Measurements from ENCODE around the gene NPPC.
A peak's percentile ranks its signal among the peaks of the same experiment; 100 is the strongest.

Gene NPPC

DNA sequence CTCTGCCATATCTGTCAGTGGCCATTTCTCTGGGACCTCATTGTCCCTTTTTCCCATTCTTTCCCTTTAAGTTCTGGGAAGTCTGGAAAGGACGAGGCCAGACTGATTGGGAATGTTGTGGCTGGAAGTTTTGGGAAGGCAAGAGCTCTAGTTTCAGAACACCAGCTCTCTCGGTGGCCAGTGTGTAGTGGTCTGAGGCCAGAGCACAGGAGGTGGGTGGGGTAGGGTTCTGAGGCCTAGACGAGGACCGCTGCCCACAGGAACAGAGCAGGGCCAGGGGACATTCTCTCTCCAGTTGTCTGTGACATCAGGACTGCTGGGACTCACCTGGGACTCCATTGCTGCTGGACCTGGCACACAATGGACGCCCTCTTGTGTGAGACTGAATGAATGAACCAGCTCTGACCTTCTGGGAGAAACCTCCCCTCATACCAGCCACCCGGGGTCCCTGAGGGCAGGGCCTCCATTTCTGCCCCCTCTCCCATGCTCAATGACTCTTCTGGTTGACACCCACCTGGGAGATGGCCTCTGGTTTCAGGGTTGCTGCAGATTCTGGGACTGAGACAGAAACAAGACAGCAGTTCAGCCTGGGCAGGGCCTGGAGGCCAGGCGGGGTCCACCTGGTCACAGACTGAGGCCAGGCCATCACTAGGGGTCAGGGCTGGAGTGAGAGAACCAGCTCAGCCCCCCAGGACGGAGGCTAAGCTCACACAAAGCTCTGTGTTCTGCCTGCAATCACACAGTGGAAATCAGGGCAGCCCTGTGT is 8.4 kb upstream of the NPPC start:
- H3K9me2 ChIP-seq (replicated peaks; ENCODE audit: control insufficient read depth, low read length): no peaks in the 10 kb centered on the region
- no peak overlapping the region for H3K27ac ChIP-seq (ENCODE audit: low read depth, low read length)
- H4K20me1 ChIP-seq (ENCODE audit: control insufficient read depth, insufficient read depth, low read depth, low read length): no peaks in the 10 kb centered on the region
- H3K27me3 ChIP-seq (ENCODE audit: control insufficient read depth, low read length): peaks cover 13% of the 10 kb centered on the region; the same call in 1 of the 2 replicates
- no peak for TF ChIP-seq EZH2phosphoT487 (IDR thresholded peaks at IDR 0.05; ENCODE audit: borderline replicate concordance, low read length)
- TF ChIP-seq, protein P1, sequence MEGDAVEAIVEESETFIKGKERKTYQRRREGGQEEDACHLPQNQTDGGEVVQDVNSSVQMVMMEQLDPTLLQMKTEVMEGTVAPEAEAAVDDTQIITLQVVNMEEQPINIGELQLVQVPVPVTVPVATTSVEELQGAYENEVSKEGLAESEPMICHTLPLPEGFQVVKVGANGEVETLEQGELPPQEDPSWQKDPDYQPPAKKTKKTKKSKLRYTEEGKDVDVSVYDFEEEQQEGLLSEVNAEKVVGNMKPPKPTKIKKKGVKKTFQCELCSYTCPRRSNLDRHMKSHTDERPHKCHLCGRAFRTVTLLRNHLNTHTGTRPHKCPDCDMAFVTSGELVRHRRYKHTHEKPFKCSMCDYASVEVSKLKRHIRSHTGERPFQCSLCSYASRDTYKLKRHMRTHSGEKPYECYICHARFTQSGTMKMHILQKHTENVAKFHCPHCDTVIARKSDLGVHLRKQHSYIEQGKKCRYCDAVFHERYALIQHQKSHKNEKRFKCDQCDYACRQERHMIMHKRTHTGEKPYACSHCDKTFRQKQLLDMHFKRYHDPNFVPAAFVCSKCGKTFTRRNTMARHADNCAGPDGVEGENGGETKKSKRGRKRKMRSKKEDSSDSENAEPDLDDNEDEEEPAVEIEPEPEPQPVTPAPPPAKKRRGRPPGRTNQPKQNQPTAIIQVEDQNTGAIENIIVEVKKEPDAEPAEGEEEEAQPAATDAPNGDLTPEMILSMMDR (IDR thresholded peaks at IDR 0.05; ENCODE audit: low read depth, low read length, poor library complexity, severe bottlenecking): no peak
- H3K4me2 ChIP-seq (ENCODE audit: low read length): peak overlapping the region; percentile 59; the same call in 1 of the 2 replicates
- H3K79me2 ChIP-seq (ENCODE audit: control insufficient read depth, low read length): no peaks in the 10 kb centered on the region
- no peak overlapping the region for H3K4me3 ChIP-seq (ENCODE audit: low read length)
- no peaks in the 10 kb centered on the region for H3K36me3 ChIP-seq (ENCODE audit: control insufficient read depth, low read length)
- no peaks in the 10 kb centered on the region for H3K9me3 ChIP-seq (ENCODE audit: control insufficient read depth, insufficient read depth, low read length)
- 0 out of 2 replicates have a peak, but pooled peaks cover 5% of the 10 kb centered on the region for H3F3A ChIP-seq (ENCODE audit: control insufficient read depth, insufficient read depth)
- peaks cover 24% of the 10 kb centered on the region for H3K4me1 ChIP-seq (ENCODE audit: control insufficient read depth, low read length)

DNA sequence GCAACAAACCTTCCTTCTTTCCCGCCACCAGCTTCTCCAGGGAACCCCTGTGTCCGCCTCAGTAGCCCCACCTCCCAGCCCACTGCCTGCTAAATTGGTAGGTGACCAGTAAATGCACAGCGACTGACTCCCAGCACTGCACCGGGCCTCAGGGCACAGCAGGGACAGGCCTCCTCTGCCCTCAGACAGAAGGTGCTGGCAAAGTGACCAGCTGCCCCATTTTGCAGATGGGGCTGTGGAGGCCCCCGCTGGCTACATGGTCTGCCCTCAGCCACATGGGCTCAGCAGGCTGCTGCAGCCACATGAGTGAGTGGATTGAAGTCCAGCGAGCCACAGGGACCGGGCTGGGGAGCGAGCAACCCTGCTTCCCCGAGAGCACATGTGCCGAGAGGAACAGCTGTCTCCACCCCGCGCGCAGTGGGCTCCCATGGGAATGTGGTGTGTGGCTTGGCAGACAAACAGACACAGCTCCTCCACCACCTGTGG is 7.8 kb upstream of the NPPC start:
- H3K27me3 ChIP-seq (ENCODE audit: control insufficient read depth, low read length): peaks cover 17% of the 10 kb centered on the region; the same call in 1 of the 2 replicates
- no peak overlapping the region for H3K27ac ChIP-seq (ENCODE audit: low read depth, low read length)
- H4K20me1 ChIP-seq (ENCODE audit: control insufficient read depth, insufficient read depth, low read depth, low read length): 0 out of 2 replicates have a peak, but pooled peaks cover 4% of the 10 kb centered on the region
- H3K79me2 ChIP-seq (ENCODE audit: control insufficient read depth, low read length): no peaks in the 10 kb centered on the region
- H3K9me2 ChIP-seq (replicated peaks; ENCODE audit: control insufficient read depth, low read length): no peaks in the 10 kb centered on the region
- TF ChIP-seq EZH2phosphoT487 (IDR thresholded peaks at IDR 0.05; ENCODE audit: borderline replicate concordance, low read length): no peak
- TF ChIP-seq, protein P1 (IDR thresholded peaks at IDR 0.05; ENCODE audit: low read depth, low read length, poor library complexity, severe bottlenecking): no peak
- H3K4me3 ChIP-seq (ENCODE audit: low read length): no peak overlapping the region
- 0 out of 2 replicates have a peak, but pooled peaks cover 5% of the 10 kb centered on the region for H3F3A ChIP-seq (ENCODE audit: control insufficient read depth, insufficient read depth)
- no peaks in the 10 kb centered on the region for H3K9me3 ChIP-seq (ENCODE audit: control insufficient read depth, insufficient read depth, low read length)
- peaks cover 24% of the 10 kb centered on the region for H3K4me1 ChIP-seq (ENCODE audit: control insufficient read depth, low read length)
- peak overlapping the region; percentile 59 for H3K4me2 ChIP-seq (ENCODE audit: low read length)
- H3K36me3 ChIP-seq (ENCODE audit: control insufficient read depth, low read length): no peaks in the 10 kb centered on the region

DNA sequence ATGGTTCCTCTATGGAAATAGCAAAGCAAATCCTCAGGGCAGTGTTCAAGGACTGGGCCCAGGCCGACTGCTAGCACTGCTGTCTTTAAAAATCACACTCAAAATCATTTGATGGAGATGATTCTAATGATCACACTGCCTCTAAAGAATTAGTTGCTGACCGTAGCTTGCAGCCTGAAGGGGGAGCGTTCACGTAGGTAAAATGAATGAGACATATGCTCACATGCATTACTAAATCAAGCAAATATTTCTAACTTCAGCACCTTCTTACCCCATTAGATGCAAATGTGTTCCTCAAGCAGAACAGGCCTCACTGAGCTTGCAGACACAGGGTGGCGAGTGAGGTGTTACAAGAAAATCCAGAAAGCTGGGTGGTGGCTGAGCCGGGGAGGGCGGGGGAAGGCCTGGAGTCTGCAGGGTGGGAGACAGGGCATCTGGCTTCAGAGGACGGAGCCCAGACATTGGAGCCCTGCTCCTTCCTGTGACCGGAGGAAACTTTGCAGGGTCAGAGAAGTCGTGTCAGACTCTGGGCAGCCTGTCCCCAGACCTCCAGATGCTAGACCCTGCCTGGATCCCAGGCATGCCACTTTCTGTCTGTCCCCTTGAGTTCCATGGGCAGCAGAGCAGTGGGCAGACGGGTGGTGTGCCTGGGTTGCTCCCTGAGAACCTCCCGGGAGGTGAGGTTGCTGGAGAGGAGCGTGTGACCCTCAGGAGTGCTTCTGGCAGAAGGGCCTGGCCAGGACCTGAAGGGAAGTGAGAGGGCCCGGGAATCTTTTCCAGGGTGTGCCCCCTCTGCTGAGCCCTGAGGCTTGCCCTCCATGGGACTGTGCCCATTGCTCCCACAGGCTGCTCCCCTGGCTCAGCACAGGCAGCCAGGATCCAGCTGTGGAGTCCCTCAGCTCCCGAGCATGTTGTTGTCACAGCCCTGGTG is 7.1 kb upstream of the NPPC start:
- Histone ChIP-seq H3K27ac (ENCODE audit: low read depth, low read length) (no peak overlapping the region), H3K27me3 (ENCODE audit: control insufficient read depth, low read length) (peaks cover 25% of the 10 kb centered on the region; the same call in 1 of the 2 replicates), H3K9me2 (replicated peaks; ENCODE audit: control insufficient read depth, low read length) (no peaks in the 10 kb centered on the region), H3F3A (ENCODE audit: control insufficient read depth, insufficient read depth) (0 out of 2 replicates have a peak, but pooled peaks cover 5% of the 10 kb centered on the region), H3K4me1 (ENCODE audit: control insufficient read depth, low read length) (peaks cover 24% of the 10 kb centered on the region), H3K4me3 (ENCODE audit: low read length) (peak overlapping the region; percentile 18; the same call in 1 of the 2 replicates), H3K4me2 (ENCODE audit: low read length) (peak overlapping the region; percentile 59), H4K20me1 (ENCODE audit: control insufficient read depth, insufficient read depth, low read depth, low read length) (peaks cover 4% of the 10 kb centered on the region; the same call in 1 of the 2 replicates), H3K9me3 (ENCODE audit: control insufficient read depth, insufficient read depth, low read length) (no peaks in the 10 kb centered on the region), H3K36me3 (ENCODE audit: control insufficient read depth, low read length) (no peaks in the 10 kb centered on the region), H3K79me2 (ENCODE audit: control insufficient read depth, low read length) (no peaks in the 10 kb centered on the region)
- no peak for TF ChIP-seq EZH2phosphoT487 (IDR thresholded peaks at IDR 0.05; ENCODE audit: borderline replicate concordance, low read length)
- TF ChIP-seq, protein P1 (IDR thresholded peaks at IDR 0.05; ENCODE audit: low read depth, low read length, poor library complexity, severe bottlenecking): peak; percentile 61
